Caco-2 (cell line): ENCODE data around the gene FARP1. TPM values are rescaled to one million over a fixed set of nuclear protein-coding genes. Genes with fewer than 3 reads are reported as not detected.

Experiments used
- BruUV-seq: library from RNA; stranded (reverse); fragments of 400-500 nt; replicated peaks from 2 replicates; lab custom pipeline; 2021; lab: Mats Ljungman, UMichigan
- CTCF ChIA-PET: fragments of 300-600 bp; sonication (Branson Sonifier 250); formaldehyde crosslinking; loops from one replicate; lab custom pipeline; 2022; ENCODE audit warnings: antibody characterized with exemption; lab: Charles Lee
- POLR2A ChIA-PET: fragments of 300-600 bp; sonication (Branson Sonifier 250); formaldehyde crosslinking; loops from one replicate; lab custom pipeline; 2022; ENCODE audit warnings: antibody characterized with exemption; lab: Charles Lee
- DNase-seq, 2 experiments: peaks; one replicate each; pipeline versions ENCODE4 v3.0.0 to v3.0.0-alpha.2; 2020 to 2022
- H3K27me3 ChIP-seq: replicated peaks from 2 replicates; pipeline ENCODE4 v1.6.0; 2011; ENCODE audit warnings: low read length; ENCODE audit not compliant: control insufficient read depth, insufficient read depth
- H3K36me3 ChIP-seq: 2 replicates; pipeline ENCODE4 v1.5.1; 2011; ENCODE audit warnings: low read length; ENCODE audit not compliant: control insufficient read depth, insufficient read depth
- H3K4me1 ChIP-seq: fragments of 250-450 bp; sonication (Bioruptor Pico); 2 replicates; pipeline ENCODE4 v1.5.1; 2020; ENCODE audit warnings: mild to moderate bottlenecking
- H3K4me3 ChIP-seq: 2 replicates; pipeline ENCODE4 v1.5.1; 2011; ENCODE audit warnings: low read depth, mild to moderate bottlenecking, control low read depth, low read length
- H3K9me3 ChIP-seq: fragments of 250-450 bp; sonication (Bioruptor Pico); 2 replicates; pipeline ENCODE4 v1.5.1; 2020; ENCODE audit warnings: mild to moderate bottlenecking, moderate library complexity
- H3K27ac Mint-ChIP-seq: one replicate; pipeline ENCODE4 v1.8.0; 2022; ENCODE audit warnings: mixed read lengths; ENCODE audit not compliant: unreplicated experiment
- H3K27me3 Mint-ChIP-seq: one replicate; pipeline ENCODE4 v1.8.0; 2022; ENCODE audit warnings: mixed read lengths; ENCODE audit not compliant: insufficient read depth, unreplicated experiment
- H3K36me3 Mint-ChIP-seq: one replicate; pipeline ENCODE4 v1.8.0; 2022; ENCODE audit warnings: mild to moderate bottlenecking, mixed read lengths; ENCODE audit not compliant: insufficient read depth, unreplicated experiment
- H3K4me1 Mint-ChIP-seq: one replicate; pipeline ENCODE4 v1.8.0; 2022; ENCODE audit warnings: low read depth, mixed read lengths; ENCODE audit not compliant: unreplicated experiment
- H3K4me3 Mint-ChIP-seq: one replicate; pipeline ENCODE4 v1.8.0; 2022; ENCODE audit warnings: mild to moderate bottlenecking, moderate library complexity, mixed read lengths; ENCODE audit not compliant: unreplicated experiment
- H3K9me3 Mint-ChIP-seq: one replicate; pipeline ENCODE4 v1.8.0; 2022; ENCODE audit warnings: mixed read lengths; ENCODE audit not compliant: unreplicated experiment
- CTCF ChIP-seq, 2 experiments: fragments of 200-600 bp in 1 of 2; IDR thresholded peaks; 1 replicate in 1 of 2; 2 replicates in 1 of 2; pipeline versions ENCODE4 v1.5.1 to v1.8.0; 2011 to 2022; ENCODE audit warnings: antibody characterized with exemption in 1 of 2, control low read depth in 1 of 2, inconsistent platforms in 1 of 2, low read depth in 1 of 2, low read length in 1 of 2, mild to moderate bottlenecking in 1 of 2, moderate library complexity in 1 of 2; ENCODE audit not compliant: insufficient read depth in 1 of 2, severe bottlenecking in 1 of 2, unreplicated experiment in 1 of 2
- intact Hi-C: fragments of 100-400 bp; cut with micrococcal nuclease; formaldehyde crosslinking; loops from one replicate; pipeline ENCODE4 v1.10.0; 2022; ENCODE audit not compliant: unreplicated experiment
- total RNA-seq: library from RNA; stranded (reverse); gene quantifications from 2 replicates; pipeline ENCODE4 v1.2.3, GENCODE V29; 2022

The FARP1 gene
- total RNA-seq, 1 experiment from 2014 or later, result 189 TPM

GRCh38 chr13:98479496-98480003 lies 336.7 kb downstream of the FARP1 start:
- Histone ChIP-seq H3K36me3 (peaks cover 4% of the 10 kb centered on the region), H3K4me3 (no peak overlapping the region), H3K4me1 (peaks cover 11% of the 10 kb centered on the region), H3K9me3 (no peaks in the 10 kb centered on the region), H3K27me3 (no peaks in the 10 kb centered on the region)
- CTCF ChIA-PET, result no interaction called here
- peaks cover 37% of the 10 kb centered on the region for H3K4me1 Mint-ChIP-seq
- POLR2A ChIA-PET, result no interaction called here
- no peak for TF ChIP-seq CTCF (IDR thresholded peaks at IDR 0.05; ENCODE audit: insufficient read depth in 1 of 2, low read depth in 1 of 2, low read length in 1 of 2, severe bottlenecking in 1 of 2, unreplicated experiment in 1 of 2)
- BruUV-seq, result no TSS peak
- H3K36me3 Mint-ChIP-seq, result peaks cover 86% of the 10 kb centered on the region
- H3K4me3 Mint-ChIP-seq, result no peak overlapping the region
- DNase-seq, result no peak
- H3K9me3 Mint-ChIP-seq, result no peaks in the 10 kb centered on the region
- no peaks in the 10 kb centered on the region for H3K27me3 Mint-ChIP-seq
- intact Hi-C loops, result loop anchor here (5.0 kb wide), 1 partner anchor 78 kb away; no protein-coding TSS in a partner anchor
- peak overlapping the region; percentile 64 for H3K27ac Mint-ChIP-seq

GRCh38 chr13:98480915-98481877 lies 338.3 kb downstream of the FARP1 start:
- CTCF ChIA-PET, result interaction anchor here (1.7 to 1.8 kb wide), 2 partner anchors 172 to 192 kb away, joined by 8 to 12 read pairs; no protein-coding TSS in a partner anchor

More at GRCh38 chr13:98480915-98481877, 338.3 kb downstream of the FARP1 start:
- TF ChIP-seq CTCF (IDR thresholded peaks at IDR 0.05; ENCODE audit: insufficient read depth in 1 of 2, low read depth in 1 of 2, low read length in 1 of 2, severe bottlenecking in 1 of 2, unreplicated experiment in 1 of 2), result no peak
- DNase-seq, result no peak
- Mint-ChIP-seq H3K27ac (peak overlapping the region; percentile 53), H3K4me1 (peaks cover 52% of the 10 kb centered on the region), H3K9me3 (no peaks in the 10 kb centered on the region), H3K27me3 (no peaks in the 10 kb centered on the region), H3K4me3 (no peak overlapping the region), H3K36me3 (peaks cover 88% of the 10 kb centered on the region)
- BruUV-seq, result no TSS peak
- Histone ChIP-seq H3K36me3 (peaks cover 4% of the 10 kb centered on the region), H3K9me3 (no peaks in the 10 kb centered on the region), H3K4me3 (no peak overlapping the region), H3K4me1 (peaks cover 26% of the 10 kb centered on the region), H3K27me3 (no peaks in the 10 kb centered on the region)
- intact Hi-C loops, result loop anchor here (5.0 kb wide), 1 partner anchor 76 kb away; no protein-coding TSS in a partner anchor
- POLR2A ChIA-PET, result no interaction called here
